ENCODE results near the gene GSDMA. TPM values are rescaled to one million over a fixed set of nuclear protein-coding genes. Genes with fewer than 3 reads are reported as not detected.

Gene GSDMA
- total and polyA plus RNA-seq, 12 donors: 0.14 to 2.2 (median 1.3) TPM; not detected in 5

GRCh38 chr17:39951924-39952679 lies 10.7 kb upstream of the GSDMA start:
- TF ChIP-seq CTCF (IDR thresholded peaks at IDR 0.05) (no peak), POLR2A (IDR thresholded peaks at IDR 0.05) (peak in 1 of 2 donors; percentile 26)
- Histone ChIP-seq H3K4me3 (peak overlapping the region in 1 of 4 donors; percentile 55), H3K9me3 (replicated peaks in 1 of 3) (no peaks in the 10 kb centered on the region), H3K27me3 (no peaks in the 10 kb centered on the region), H3K36me3 (replicated peaks in 1 of 2) (no peaks in the 10 kb centered on the region), H3K27ac (no peak overlapping the region), H3K4me1 (replicated peaks in 1 of 2) (no peaks in the 10 kb centered on the region)
- intact Hi-C loops (cut with DNase I): no loop called here
- WGBS, 4 donors: 69 to 88% (median 72%) methylated on average over 14 to 22 of the region's 22 CpGs
- peak in 5 of 7 donors; percentile 27 to 66 (median 48) for DNase-seq

- H3K4me3 ChIP-seq: peak overlapping the region in 1 of 4 donors; percentile 55
- H3K27me3 ChIP-seq: no peaks in the 10 kb centered on the region
- 0 to 1% (median 1%) methylated on average over 3 to 52 of the region's 55 CpGs; no CpG with 5 or more reads in 1 of the 4 donors for WGBS, 4 donors
- no peaks in the 10 kb centered on the region for H3K9me3 ChIP-seq (replicated peaks in 1 of 3)
- intact Hi-C loops (cut with DNase I): no loop called here
- H3K36me3 ChIP-seq (replicated peaks in 1 of 2): no peaks in the 10 kb centered on the region
- DNase-seq: peak; percentile 98 to 99 (median 98)
- peak overlapping the region in 1 of 5 donors; percentile 72 for H3K27ac ChIP-seq
- TF ChIP-seq POLR2A (IDR thresholded peaks at IDR 0.05) (no peak), CTCF (IDR thresholded peaks at IDR 0.05) (no peak)
- H3K4me1 ChIP-seq (replicated peaks in 1 of 2): no peaks in the 10 kb centered on the region
Measured at GRCh38 chr17:39952680-39953470, 9.9 kb upstream of the GSDMA start.

- no peak for DNase-seq
- H3K4me1 ChIP-seq (replicated peaks in 1 of 2): no peaks in the 10 kb centered on the region
- peak overlapping the region in 1 of 5 donors; percentile 72 for H3K27ac ChIP-seq
- H3K4me3 ChIP-seq: peak overlapping the region in 1 of 4 donors; percentile 52
- WGBS, 4 donors: 18 to 82% (median 38%) methylated on average over 3 to 9 of the region's 9 CpGs
- H3K27me3 ChIP-seq: no peaks in the 10 kb centered on the region
- TF ChIP-seq POLR2A (IDR thresholded peaks at IDR 0.05) (no peak), CTCF (IDR thresholded peaks at IDR 0.05) (no peak)
- no peaks in the 10 kb centered on the region for H3K9me3 ChIP-seq (replicated peaks in 1 of 3)
- no peaks in the 10 kb centered on the region for H3K36me3 ChIP-seq (replicated peaks in 1 of 2)
- intact Hi-C loops (cut with DNase I): no loop called here
Measured at GRCh38 chr17:39953471-39953888, 9.3 kb upstream of the GSDMA start.

GRCh38 chr17:39954876-39955275 lies 7.9 kb upstream of the GSDMA start:
- Histone ChIP-seq H3K27ac (no peak overlapping the region), H3K9me3 (replicated peaks in 1 of 3) (no peaks in the 10 kb centered on the region), H3K27me3 (no peaks in the 10 kb centered on the region), H3K36me3 (replicated peaks in 1 of 2) (no peaks in the 10 kb centered on the region), H3K4me3 (no peak overlapping the region), H3K4me1 (replicated peaks in 1 of 2) (no peaks in the 10 kb centered on the region)
- WGBS, 4 donors: 60 to 85% (median 63%) methylated on average over 2 to 4 of the region's 4 CpGs
- intact Hi-C loops (cut with DNase I): no loop called here
- no peak for DNase-seq
- TF ChIP-seq POLR2A (IDR thresholded peaks at IDR 0.05) (no peak), CTCF (IDR thresholded peaks at IDR 0.05) (no peak)
